HG03575 (cell line): Measurements from ENCODE around the gene NOL8.

ENCODE experiments used
- ATAC-seq: cut with Tn5 transposase; IDR thresholded peaks from one replicate; pipeline ENCODE4 v1.9.1; 2021; ENCODE audit not compliant: unreplicated experiment, insufficient number of reproducible peaks, low FRiP score; ENCODE audit errors: extremely low read depth

Gene NOL8

GRCh38 chr9:92278110-92278509, 47.0 kb downstream of the NOL8 start:
- ATAC-seq, result no peak

GRCh38 chr9:92276331-92277032, 48.7 kb downstream of the NOL8 start:
- ATAC-seq, result no peak

GRCh38 chr9:92275541-92275940, 49.6 kb downstream of the NOL8 start:
- ATAC-seq, result no peak

- ATAC-seq, result no peak
These were observed 54.6 kb downstream of the NOL8 start for GRCh38 chr9:92270511-92270910.

GRCh38 chr9:92266486-92266885, 58.7 kb downstream of the NOL8 start:
- ATAC-seq, result no peak

- no peak for ATAC-seq
These were observed 60.0 kb downstream of the NOL8 start for GRCh38 chr9:92265154-92265553.

- ATAC-seq, result no peak
These were observed 62.0 kb downstream of the NOL8 start for GRCh38 chr9:92263131-92263530.

GRCh38 chr9:92257327-92257726, 67.8 kb downstream of the NOL8 start:
- no peak for ATAC-seq

GRCh38 chr9:92254381-92255337, 70.5 kb downstream of the NOL8 start:
- ATAC-seq, result no peak

GRCh38 chr9:92253656-92254055, 71.5 kb downstream of the NOL8 start:
- ATAC-seq, result no peak

GRCh38 chr9:92247981-92248380, 77.2 kb downstream of the NOL8 start:
- no peak for ATAC-seq
